Neural crest cell (in vitro differentiated cells): Measurements from ENCODE around the gene HGFAC. TPM values are rescaled to one million over a fixed set of nuclear protein-coding genes. Genes with fewer than 3 reads are reported as not detected.

Experiments
- DNase-seq: peaks from one replicate; pipeline ENCODE4 v3.0.0; 2021; ENCODE audit warnings: low read depth, mixed read lengths, low spot score
- H3K27ac Mint-ChIP-seq: one replicate; pipeline ENCODE4 v1.8.0; 2021; ENCODE audit warnings: mild to moderate bottlenecking, mixed read lengths; ENCODE audit not compliant: unreplicated experiment
- H3K27me3 Mint-ChIP-seq: 2 replicates; pipeline ENCODE4 v1.8.0; 2021; ENCODE audit warnings: low read depth, mild to moderate bottlenecking, mixed read lengths
- H3K36me3 Mint-ChIP-seq: 2 replicates; pipeline ENCODE4 v1.8.0; 2021; ENCODE audit warnings: low read depth, mild to moderate bottlenecking, mixed read lengths
- H3K4me1 Mint-ChIP-seq: 2 replicates; pipeline ENCODE4 v1.8.0; 2021; ENCODE audit warnings: mixed read lengths
- H3K4me3 Mint-ChIP-seq: one replicate; pipeline ENCODE4 v1.8.0; 2021; ENCODE audit warnings: mild to moderate bottlenecking, mixed read lengths
- H3K9me3 Mint-ChIP-seq: 2 replicates; pipeline ENCODE4 v1.8.0; 2021; ENCODE audit warnings: mixed read lengths
- CTCF ChIP-seq: fragments of 200-600 bp; sonication (generic); conservative IDR thresholded peaks from 2 replicates; pipeline ENCODE4 v1.5.0; 2021; ENCODE audit warnings: antibody characterized with exemption, mild to moderate bottlenecking
- total RNA-seq: library from RNA; stranded (reverse); gene quantifications from 2 replicates; pipeline ENCODE4 v1.2.1, GENCODE V29; 2021

Gene HGFAC
- total RNA-seq, 1 donor from 2014 or later: 1.6 TPM

GRCh38 chr4:3445111-3445820, 3.5 kb downstream of the HGFAC start:
- Mint-ChIP-seq H3K27ac (no peak overlapping the region), H3K36me3 (no peaks in the 10 kb centered on the region), H3K4me3 (no peak overlapping the region), H3K4me1 (no peaks in the 10 kb centered on the region), H3K27me3 (no peaks in the 10 kb centered on the region), H3K9me3 (no peaks in the 10 kb centered on the region)
- no peak for TF ChIP-seq CTCF
- no peak for DNase-seq

DNA sequence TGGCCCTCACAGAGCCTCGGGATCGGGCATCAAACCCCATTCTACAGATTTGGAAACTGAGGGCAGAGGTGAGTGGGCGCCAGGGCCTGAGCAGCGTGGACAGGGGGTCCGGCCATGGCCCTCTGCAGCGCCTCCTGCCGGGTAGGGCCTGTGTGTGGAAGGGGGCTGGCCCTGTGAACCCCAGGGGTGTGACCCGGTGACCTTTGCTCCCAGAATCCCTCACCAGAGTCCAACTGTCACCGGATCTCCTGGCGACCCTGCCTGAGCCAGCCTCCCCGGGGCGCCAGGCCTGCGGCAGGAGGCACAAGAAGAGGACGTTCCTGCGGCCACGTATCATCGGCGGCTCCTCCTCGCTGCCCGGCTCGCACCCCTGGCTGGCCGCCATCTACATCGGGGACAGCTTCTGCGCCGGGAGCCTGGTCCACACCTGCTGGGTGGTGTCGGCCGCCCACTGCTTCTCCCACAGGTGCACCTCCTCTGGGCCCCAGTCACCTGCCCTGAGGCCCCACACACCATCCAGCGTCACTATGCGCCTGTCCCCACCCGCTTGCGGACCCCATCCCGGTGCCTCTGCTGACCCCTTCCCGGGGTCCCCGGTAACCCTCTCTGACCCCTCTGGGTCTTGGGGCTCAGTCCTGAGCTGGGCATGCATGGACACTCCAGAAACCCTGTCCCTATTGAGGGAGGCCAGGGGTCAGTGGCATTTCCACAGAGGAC, 4.2 kb downstream of the HGFAC start:
- Mint-ChIP-seq H3K27me3 (no peaks in the 10 kb centered on the region), H3K4me3 (no peak overlapping the region), H3K4me1 (no peaks in the 10 kb centered on the region), H3K9me3 (no peaks in the 10 kb centered on the region), H3K27ac (no peak overlapping the region), H3K36me3 (no peaks in the 10 kb centered on the region)
- no peak for TF ChIP-seq CTCF
- DNase-seq: no peak

DNA sequence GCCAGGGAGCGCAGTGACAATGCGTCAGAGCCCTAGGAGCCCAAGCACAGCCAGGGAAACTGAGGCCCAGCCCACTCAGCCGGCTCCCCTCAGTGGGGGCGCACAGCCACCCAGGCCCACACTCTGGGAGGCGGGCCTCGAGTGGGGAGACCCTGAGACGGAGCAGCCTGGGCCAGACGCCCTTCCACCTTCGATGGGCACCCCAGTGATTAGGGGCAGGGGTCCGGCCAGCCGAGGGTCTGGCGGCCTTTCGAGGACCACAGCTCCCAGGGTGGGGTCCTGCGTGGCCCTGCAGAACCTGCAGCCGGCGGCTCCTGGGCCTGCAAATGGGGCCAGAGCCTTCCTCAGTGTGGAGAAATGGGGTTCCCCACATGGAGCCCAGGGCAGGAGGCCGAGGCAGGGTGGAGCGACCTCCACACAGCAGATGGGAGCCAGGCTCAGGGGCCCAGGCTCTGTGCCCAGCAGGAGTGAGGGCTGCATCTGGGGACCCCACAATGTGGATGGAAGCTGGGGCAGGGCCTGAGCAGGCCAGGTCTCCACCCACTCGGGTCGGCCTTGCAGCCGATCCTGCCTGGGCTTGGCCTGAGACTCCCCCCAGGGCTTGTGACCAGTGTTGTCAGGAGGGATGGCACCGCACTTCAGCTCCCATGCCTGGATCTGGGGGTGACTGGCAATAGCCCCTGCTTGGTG, 5.0 kb downstream of the HGFAC start:
- Mint-ChIP-seq H3K9me3 (no peaks in the 10 kb centered on the region), H3K4me3 (no peak overlapping the region), H3K36me3 (no peaks in the 10 kb centered on the region), H3K27me3 (no peaks in the 10 kb centered on the region), H3K4me1 (no peaks in the 10 kb centered on the region), H3K27ac (no peak overlapping the region)
- DNase-seq: no peak
- TF ChIP-seq CTCF: no peak

DNA sequence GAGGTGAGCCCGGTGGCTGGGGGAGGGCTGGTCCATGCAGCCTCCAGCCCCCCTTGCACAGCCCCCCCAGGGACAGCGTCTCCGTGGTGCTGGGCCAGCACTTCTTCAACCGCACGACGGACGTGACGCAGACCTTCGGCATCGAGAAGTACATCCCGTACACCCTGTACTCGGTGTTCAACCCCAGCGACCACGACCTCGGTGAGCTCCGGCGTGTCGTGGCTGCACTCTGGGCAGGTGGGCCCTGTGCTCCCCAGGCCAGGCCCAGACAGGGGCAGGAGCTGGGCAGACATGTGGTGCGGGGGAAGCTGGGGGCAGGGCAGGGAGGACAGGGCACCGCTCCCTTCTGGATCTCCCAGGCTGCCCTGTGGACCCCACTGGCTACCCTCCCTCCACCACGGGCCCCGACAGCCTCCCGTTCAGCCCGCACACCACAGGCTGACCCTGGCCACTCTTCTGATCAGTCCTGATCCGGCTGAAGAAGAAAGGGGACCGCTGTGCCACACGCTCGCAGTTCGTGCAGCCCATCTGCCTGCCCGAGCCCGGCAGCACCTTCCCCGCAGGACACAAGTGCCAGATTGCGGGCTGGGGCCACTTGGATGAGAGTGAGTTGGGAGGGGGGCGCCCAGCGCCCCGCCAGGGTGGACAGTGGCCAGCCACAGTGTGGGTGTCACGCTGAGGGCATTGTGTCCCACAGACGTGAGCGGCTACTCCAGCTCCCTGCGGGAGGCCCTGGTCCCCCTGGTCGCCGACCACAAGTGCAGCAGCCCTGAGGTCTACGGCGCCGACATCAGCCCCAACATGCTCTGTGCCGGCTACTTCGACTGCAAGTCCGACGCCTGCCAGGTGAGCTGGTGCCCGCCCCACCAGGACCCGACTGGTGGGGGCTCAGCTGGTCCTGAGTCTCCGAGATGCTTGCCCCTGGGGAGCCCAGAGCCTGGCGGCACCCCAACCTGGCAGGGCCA, 5.9 kb downstream of the HGFAC start:
- Mint-ChIP-seq H3K36me3 (no peaks in the 10 kb centered on the region), H3K4me3 (no peak overlapping the region), H3K27ac (no peak overlapping the region), H3K27me3 (no peaks in the 10 kb centered on the region), H3K4me1 (no peaks in the 10 kb centered on the region), H3K9me3 (no peaks in the 10 kb centered on the region)
- no peak for TF ChIP-seq CTCF
- DNase-seq: no peak

GRCh38 chr4:3449047-3449573, 7.3 kb downstream of the HGFAC start:
- Mint-ChIP-seq H3K36me3 (no peaks in the 10 kb centered on the region), H3K4me3 (no peak overlapping the region), H3K27me3 (no peaks in the 10 kb centered on the region), H3K4me1 (no peaks in the 10 kb centered on the region), H3K9me3 (no peaks in the 10 kb centered on the region), H3K27ac (no peak overlapping the region)
- DNase-seq: no peak
- TF ChIP-seq CTCF: no peak
